Mesenchymal stem cell (in vitro differentiated cells and primary cell): ENCODE results near the gene SLC35E1.

Experiments
- DNase-seq: peaks from one replicate; pipeline ENCODE4 v3.0.0-alpha.2; 2013
- H2AFZ ChIP-seq: one replicate; pipeline ENCODE4 v1.6.1; 2013; ENCODE audit warnings: low read depth, mild to moderate bottlenecking, control low read depth, inconsistent platforms, low read length, moderate library complexity
- H2AK5ac ChIP-seq: 2 replicates; pipeline ENCODE4 v1.6.1; 2013; ENCODE audit warnings: low read length, moderate library complexity, mild to moderate bottlenecking, inconsistent platforms; ENCODE audit not compliant: severe bottlenecking
- H2BK120ac ChIP-seq: one replicate; pipeline ENCODE4 v1.6.1; 2013; ENCODE audit warnings: low read depth, mild to moderate bottlenecking, inconsistent platforms, low read length, moderate library complexity
- H2BK12ac ChIP-seq, 2 experiments: one replicate each; pipeline ENCODE4 v1.6.1; 2013; ENCODE audit warnings: inconsistent platforms in 2 of 2, low read length in 2 of 2, mild to moderate bottlenecking in 2 of 2, moderate library complexity in 2 of 2, control low read depth in 1 of 2
- H2BK15ac ChIP-seq: one replicate; pipeline ENCODE4 v1.6.1; 2013; ENCODE audit warnings: mild to moderate bottlenecking, low read depth, inconsistent platforms; ENCODE audit not compliant: poor library complexity, severe bottlenecking
- H2BK5ac ChIP-seq: 2 replicates; pipeline ENCODE4 v1.6.1; 2013; ENCODE audit warnings: low read depth, mild to moderate bottlenecking, low read length, control low read depth, inconsistent platforms; ENCODE audit not compliant: poor library complexity, severe bottlenecking
- H3K14ac ChIP-seq, 2 experiments: one replicate each; pipeline ENCODE4 v1.6.1; 2013; ENCODE audit warnings: inconsistent platforms in 2 of 2, low read length in 2 of 2, control low read depth in 1 of 2, mild to moderate bottlenecking in 1 of 2, moderate library complexity in 1 of 2
- H3K18ac ChIP-seq, 2 experiments: one replicate each; pipeline ENCODE4 v1.6.1; 2013; ENCODE audit warnings: inconsistent platforms in 2 of 2, low read length in 2 of 2, control low read depth in 1 of 2, low read depth in 1 of 2, mild to moderate bottlenecking in 1 of 2
- H3K23ac ChIP-seq, 2 experiments: one replicate each; pipeline ENCODE4 v1.6.1; 2013; ENCODE audit warnings: inconsistent platforms in 2 of 2, low read length in 2 of 2, mild to moderate bottlenecking in 2 of 2, moderate library complexity in 2 of 2, control low read depth in 1 of 2
- H3K27ac ChIP-seq: 2 replicates; pipeline ENCODE4 v1.5.1; 2013; ENCODE audit warnings: mild to moderate bottlenecking, moderate library complexity, low read length, control low read depth, inconsistent platforms; ENCODE audit not compliant: poor library complexity, severe bottlenecking
- H3K27me3 ChIP-seq, 2 experiments: 2 replicates each; pipeline versions ENCODE4 v1.6.1 to v1.7.0; 2013; ENCODE audit warnings: low read length in 2 of 2, mild to moderate bottlenecking in 2 of 2, moderate library complexity in 2 of 2, control low read depth in 1 of 2, inconsistent platforms in 1 of 2; ENCODE audit not compliant: control insufficient read depth in 1 of 2, insufficient read depth in 1 of 2
- H3K36me3 ChIP-seq, 2 experiments: 2 replicates each; pipeline versions ENCODE4 v1.6.1 to v1.7.0; 2013; ENCODE audit warnings: low read length in 2 of 2, control low read depth in 1 of 2, inconsistent platforms in 1 of 2, low read depth in 1 of 2, mild to moderate bottlenecking in 1 of 2; ENCODE audit not compliant: insufficient read depth in 2 of 2, control insufficient read depth in 1 of 2
- H3K4ac ChIP-seq, 2 experiments: one replicate each; pipeline ENCODE4 v1.6.1; 2013; ENCODE audit warnings: inconsistent platforms in 2 of 2, low read length in 2 of 2, mild to moderate bottlenecking in 2 of 2, moderate library complexity in 2 of 2, control low read depth in 1 of 2, low read depth in 1 of 2
- H3K4me1 ChIP-seq: 2 replicates; pipeline ENCODE4 v1.6.1; 2013; ENCODE audit warnings: low read depth, low read length, control low read depth; ENCODE audit not compliant: control insufficient read depth, insufficient read depth
- H3K4me2 ChIP-seq: 2 replicates; pipeline ENCODE4 v1.6.1; 2013; ENCODE audit warnings: low read length, mild to moderate bottlenecking, inconsistent platforms; ENCODE audit not compliant: poor library complexity, severe bottlenecking
- H3K4me3 ChIP-seq, 2 experiments: 2 replicates each; pipeline versions ENCODE4 v1.5.1 to v1.7.0; 2013; ENCODE audit warnings: low read length in 2 of 2, mild to moderate bottlenecking in 2 of 2, control low read depth in 1 of 2, low read depth in 1 of 2; ENCODE audit not compliant: insufficient read depth in 1 of 2
- H3K79me1 ChIP-seq: replicated peaks from 2 replicates; pipeline ENCODE4 v1.6.1; 2013; ENCODE audit warnings: mild to moderate bottlenecking, control low read depth, low read length, inconsistent platforms; ENCODE audit not compliant: poor library complexity, severe bottlenecking
- H3K9ac ChIP-seq: 2 replicates; pipeline ENCODE4 v1.7.0; 2013; ENCODE audit warnings: mild to moderate bottlenecking, low read length, moderate library complexity
- H3K9me3 ChIP-seq: 2 replicates; pipeline ENCODE4 v1.7.0; 2013; ENCODE audit warnings: mild to moderate bottlenecking, low read length; ENCODE audit not compliant: control insufficient read depth
- H4K8ac ChIP-seq: one replicate; pipeline ENCODE4 v1.6.1; 2013; ENCODE audit warnings: inconsistent platforms, mild to moderate bottlenecking, low read length, moderate library complexity
- H4K91ac ChIP-seq: one replicate; pipeline ENCODE4 v1.6.1; 2013; ENCODE audit warnings: mild to moderate bottlenecking, low read length, inconsistent platforms
- WGBS: methylation state at CpG from one replicate; pipeline ENCODE4 v1.1.7; 2013; ENCODE audit warnings: mixed read lengths; 5-methylcytosine and 5-hydroxymethylcytosine counted together

Gene SLC35E1

DNA sequence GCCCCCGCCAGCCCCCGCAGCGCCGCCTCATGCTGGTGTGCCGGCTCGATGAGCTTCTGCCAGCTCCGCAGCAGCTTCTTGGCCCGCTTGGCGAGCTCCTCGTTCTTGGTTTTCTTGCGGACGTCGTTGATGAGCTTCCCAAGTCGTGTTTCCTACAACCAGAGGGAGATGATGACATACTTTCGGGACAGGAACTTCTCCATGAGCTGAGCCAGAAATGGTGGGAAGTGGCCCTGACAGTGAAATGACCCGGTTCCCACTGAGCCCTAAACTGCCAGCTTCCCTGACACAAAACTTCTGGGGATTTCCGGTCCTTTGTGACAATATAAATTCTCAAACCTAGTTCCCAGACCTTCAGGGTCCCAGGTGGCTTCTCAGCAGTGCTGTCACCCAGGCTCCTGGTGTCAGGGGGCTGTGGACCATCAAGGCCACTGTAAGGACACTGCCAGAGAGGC is 5.3 kb upstream of the SLC35E1 start:
- H4K91ac ChIP-seq = no peak overlapping the region
- H3K9ac ChIP-seq = no peak overlapping the region
- DNase-seq = no peak
- no peak overlapping the region for H3K27ac ChIP-seq
- no peak overlapping the region for H4K8ac ChIP-seq
- no peak overlapping the region for H3K14ac ChIP-seq
- no peak overlapping the region for H2BK5ac ChIP-seq
- no peak overlapping the region for H3K4me2 ChIP-seq
- H2AFZ ChIP-seq = no peak overlapping the region
- H3K4me3 ChIP-seq = no peak overlapping the region
- H2BK120ac ChIP-seq = no peak overlapping the region
- peaks cover 11% of the 10 kb centered on the region for H3K79me1 ChIP-seq
- no peak overlapping the region for H2BK12ac ChIP-seq
- H3K4me1 ChIP-seq = peaks cover 21% of the 10 kb centered on the region
- no peak overlapping the region for H2BK15ac ChIP-seq
- no peak overlapping the region for H3K23ac ChIP-seq
- H3K18ac ChIP-seq = no peak overlapping the region
- no peak overlapping the region for H3K4ac ChIP-seq
- 97% methylated on average over 17 of the region's 17 CpGs for WGBS
- no peak overlapping the region for H2AK5ac ChIP-seq
- peaks cover 51 to 73% of the 10 kb centered on the region in 2 experiments for H3K36me3 ChIP-seq
- no peaks in the 10 kb centered on the region for H3K9me3 ChIP-seq
- H3K27me3 ChIP-seq = no peaks in the 10 kb centered on the region

GRCh38 chr19:16576690-16577530 is 4.7 kb upstream of the SLC35E1 start:
- Histone ChIP-seq H3K4ac (no peak overlapping the region), H4K91ac (no peak overlapping the region), H2AFZ (no peak overlapping the region), H3K27me3 (no peaks in the 10 kb centered on the region), H3K27ac (no peak overlapping the region), H3K4me1 (peaks cover 18% of the 10 kb centered on the region), H2AK5ac (no peak overlapping the region), H2BK12ac (no peak overlapping the region), H3K36me3 (peaks cover 51 to 67% of the 10 kb centered on the region in 2 experiments), H3K18ac (no peak overlapping the region), H3K9ac (no peak overlapping the region), H2BK120ac (no peak overlapping the region), H3K23ac (no peak overlapping the region), H3K4me3 (no peak overlapping the region), H2BK15ac (no peak overlapping the region), H3K9me3 (no peaks in the 10 kb centered on the region), H3K4me2 (no peak overlapping the region), H3K79me1 (peaks cover 12% of the 10 kb centered on the region), H4K8ac (no peak overlapping the region), H3K14ac (no peak overlapping the region), H2BK5ac (no peak overlapping the region)
- WGBS = 97% methylated on average over 49 of the region's 52 CpGs
- no peak for DNase-seq

- Histone ChIP-seq H3K36me3 (peaks cover 51 to 58% of the 10 kb centered on the region in 2 experiments), H2BK12ac (no peak overlapping the region), H3K4me3 (no peak overlapping the region), H3K4me1 (peaks cover 17% of the 10 kb centered on the region), H3K9me3 (no peaks in the 10 kb centered on the region), H3K27me3 (no peaks in the 10 kb centered on the region), H3K18ac (no peak overlapping the region), H2BK5ac (no peak overlapping the region), H4K91ac (no peak overlapping the region), H2AFZ (no peak overlapping the region), H3K14ac (no peak overlapping the region), H2BK15ac (no peak overlapping the region), H3K79me1 (peaks cover 16% of the 10 kb centered on the region), H3K9ac (no peak overlapping the region), H2AK5ac (no peak overlapping the region), H3K4me2 (no peak overlapping the region), H3K27ac (no peak overlapping the region), H3K4ac (no peak overlapping the region), H3K23ac (no peak overlapping the region), H4K8ac (no peak overlapping the region), H2BK120ac (no peak overlapping the region)
- WGBS = 92% methylated on average over 48 of the region's 48 CpGs
- DNase-seq = no peak
Measured at GRCh38 chr19:16575861-16576689, 3.9 kb upstream of the SLC35E1 start.

DNA sequence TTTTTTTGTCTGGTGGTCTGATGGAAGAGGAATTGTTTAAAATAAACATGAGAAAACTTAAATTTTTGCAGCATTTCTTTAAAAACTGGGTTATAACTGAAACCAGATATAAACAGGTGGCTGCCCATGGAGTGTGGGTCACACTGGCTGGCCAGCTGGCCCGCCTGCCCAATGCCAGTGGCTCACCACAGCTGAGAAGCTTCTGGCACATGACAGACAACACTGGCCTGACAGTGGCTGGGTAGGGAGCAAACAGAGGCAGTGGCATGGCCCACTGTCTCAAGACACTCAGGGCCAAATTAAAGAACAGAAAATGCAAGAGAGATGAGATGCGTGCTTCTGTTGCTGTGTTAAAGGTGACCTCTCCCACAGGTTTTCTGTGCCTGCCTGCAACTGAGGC is 3.1 kb upstream of the SLC35E1 start:
- H3K36me3 ChIP-seq = peaks cover 54 to 56% of the 10 kb centered on the region in 2 experiments
- 95% methylated on average over 2 of the region's 2 CpGs for WGBS
- H4K8ac ChIP-seq = no peak overlapping the region

More for the DNA sequence above, 3.1 kb upstream of the SLC35E1 start:
- Histone ChIP-seq H3K14ac (no peak overlapping the region), H2BK120ac (no peak overlapping the region), H3K23ac (no peak overlapping the region), H3K27ac (no peak overlapping the region), H3K18ac (no peak overlapping the region), H4K91ac (no peak overlapping the region), H3K4me2 (no peak overlapping the region), H3K4me3 (no peak overlapping the region), H3K9ac (no peak overlapping the region), H2BK12ac (no peak overlapping the region), H2AFZ (no peak overlapping the region), H3K27me3 (no peaks in the 10 kb centered on the region), H2AK5ac (no peak overlapping the region), H3K79me1 (peaks cover 15% of the 10 kb centered on the region), H2BK5ac (no peak overlapping the region), H2BK15ac (no peak overlapping the region), H3K9me3 (no peaks in the 10 kb centered on the region), H3K4me1 (peaks cover 20% of the 10 kb centered on the region), H3K4ac (no peak overlapping the region)
- no peak for DNase-seq
